ENCODE results near the gene IKZF2. TPM values are rescaled to one million over a fixed set of nuclear protein-coding genes. Genes with fewer than 3 reads are reported as not detected.

Gene IKZF2
- total RNA-seq, 3 donors from 2014 or later: 5.6 to 11.1 (median 8.6) TPM

DNA sequence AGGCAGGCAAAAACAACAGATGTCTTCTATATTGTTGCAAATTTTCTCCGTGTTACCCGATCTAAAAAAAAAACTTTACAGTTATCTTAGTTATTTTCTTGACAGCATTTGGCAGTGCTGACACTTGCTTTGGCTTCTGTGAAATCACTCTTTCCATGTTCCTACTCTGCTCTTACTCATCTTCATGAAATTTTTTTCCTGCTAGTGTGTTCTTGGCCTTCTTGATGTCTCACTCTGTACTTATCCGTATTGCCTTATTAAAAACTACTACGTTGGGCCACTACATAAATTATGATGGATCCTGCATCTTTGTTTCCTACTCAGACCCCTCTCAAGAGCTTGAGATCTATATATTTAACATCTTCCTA, 134.4 kb downstream of the IKZF2 start:
- TF ChIP-seq, protein P1, sequence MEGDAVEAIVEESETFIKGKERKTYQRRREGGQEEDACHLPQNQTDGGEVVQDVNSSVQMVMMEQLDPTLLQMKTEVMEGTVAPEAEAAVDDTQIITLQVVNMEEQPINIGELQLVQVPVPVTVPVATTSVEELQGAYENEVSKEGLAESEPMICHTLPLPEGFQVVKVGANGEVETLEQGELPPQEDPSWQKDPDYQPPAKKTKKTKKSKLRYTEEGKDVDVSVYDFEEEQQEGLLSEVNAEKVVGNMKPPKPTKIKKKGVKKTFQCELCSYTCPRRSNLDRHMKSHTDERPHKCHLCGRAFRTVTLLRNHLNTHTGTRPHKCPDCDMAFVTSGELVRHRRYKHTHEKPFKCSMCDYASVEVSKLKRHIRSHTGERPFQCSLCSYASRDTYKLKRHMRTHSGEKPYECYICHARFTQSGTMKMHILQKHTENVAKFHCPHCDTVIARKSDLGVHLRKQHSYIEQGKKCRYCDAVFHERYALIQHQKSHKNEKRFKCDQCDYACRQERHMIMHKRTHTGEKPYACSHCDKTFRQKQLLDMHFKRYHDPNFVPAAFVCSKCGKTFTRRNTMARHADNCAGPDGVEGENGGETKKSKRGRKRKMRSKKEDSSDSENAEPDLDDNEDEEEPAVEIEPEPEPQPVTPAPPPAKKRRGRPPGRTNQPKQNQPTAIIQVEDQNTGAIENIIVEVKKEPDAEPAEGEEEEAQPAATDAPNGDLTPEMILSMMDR (IDR thresholded peaks at IDR 0.05): no peak
- H3K4me1 ChIP-seq (ENCODE audit: low read depth): no peaks in the 10 kb centered on the region
- intact Hi-C loops (cut with DNase I, micrococcal nuclease): no loop called here
- DNase-seq (no peak), ATAC-seq (no peak)
- H3K9me3 ChIP-seq: no peaks in the 10 kb centered on the region
- H3K4me3 ChIP-seq: no peak overlapping the region
- no peaks in the 10 kb centered on the region for H3K36me3 ChIP-seq (ENCODE audit: low read depth)

DNA sequence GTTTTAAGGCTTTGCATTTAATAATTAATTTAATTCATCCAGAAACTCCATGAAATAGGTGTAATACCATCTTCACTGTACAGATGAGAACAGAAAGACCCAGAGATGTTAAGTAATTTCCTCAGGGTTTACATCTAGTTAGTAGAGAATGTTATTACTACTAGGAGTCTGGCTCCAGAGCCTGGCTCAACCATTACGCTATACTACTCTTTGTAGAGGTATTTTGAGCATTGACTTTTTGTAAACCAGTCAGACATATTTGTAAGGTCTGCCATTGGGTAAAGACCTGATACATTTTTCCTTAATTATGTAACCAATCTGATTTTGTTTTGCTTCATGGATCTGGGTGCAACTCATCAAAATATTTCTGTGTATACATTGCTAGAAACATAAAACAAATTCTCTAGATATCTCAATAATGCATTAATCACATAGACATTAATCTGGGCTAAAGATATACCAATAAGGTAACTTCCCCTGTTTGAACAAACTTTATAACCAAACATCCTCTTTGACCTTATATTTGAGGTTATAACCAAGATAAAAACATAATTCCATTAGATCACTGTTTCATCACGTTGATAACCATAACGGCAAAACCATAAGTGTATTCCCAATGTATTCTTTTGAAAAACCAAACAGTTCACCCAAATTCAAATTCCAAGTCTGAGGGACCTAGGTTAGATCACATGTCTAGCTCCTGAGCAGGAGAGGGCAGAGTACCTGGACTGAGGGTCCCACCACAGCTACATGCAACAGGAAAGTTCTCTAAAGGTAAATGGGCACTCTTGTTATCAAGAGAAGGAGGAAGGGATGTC, 135.0 kb downstream of the IKZF2 start:
- TF ChIP-seq, protein P1 (IDR thresholded peaks at IDR 0.05): no peak
- no peaks in the 10 kb centered on the region for H3K36me3 ChIP-seq (ENCODE audit: low read depth)
- no peak for ATAC-seq
- no peak overlapping the region for H3K4me3 ChIP-seq
- intact Hi-C loops (cut with DNase I, micrococcal nuclease): no loop called here
- no peaks in the 10 kb centered on the region for H3K4me1 ChIP-seq (ENCODE audit: low read depth)
- no peak for DNase-seq
- no peaks in the 10 kb centered on the region for H3K9me3 ChIP-seq

DNA sequence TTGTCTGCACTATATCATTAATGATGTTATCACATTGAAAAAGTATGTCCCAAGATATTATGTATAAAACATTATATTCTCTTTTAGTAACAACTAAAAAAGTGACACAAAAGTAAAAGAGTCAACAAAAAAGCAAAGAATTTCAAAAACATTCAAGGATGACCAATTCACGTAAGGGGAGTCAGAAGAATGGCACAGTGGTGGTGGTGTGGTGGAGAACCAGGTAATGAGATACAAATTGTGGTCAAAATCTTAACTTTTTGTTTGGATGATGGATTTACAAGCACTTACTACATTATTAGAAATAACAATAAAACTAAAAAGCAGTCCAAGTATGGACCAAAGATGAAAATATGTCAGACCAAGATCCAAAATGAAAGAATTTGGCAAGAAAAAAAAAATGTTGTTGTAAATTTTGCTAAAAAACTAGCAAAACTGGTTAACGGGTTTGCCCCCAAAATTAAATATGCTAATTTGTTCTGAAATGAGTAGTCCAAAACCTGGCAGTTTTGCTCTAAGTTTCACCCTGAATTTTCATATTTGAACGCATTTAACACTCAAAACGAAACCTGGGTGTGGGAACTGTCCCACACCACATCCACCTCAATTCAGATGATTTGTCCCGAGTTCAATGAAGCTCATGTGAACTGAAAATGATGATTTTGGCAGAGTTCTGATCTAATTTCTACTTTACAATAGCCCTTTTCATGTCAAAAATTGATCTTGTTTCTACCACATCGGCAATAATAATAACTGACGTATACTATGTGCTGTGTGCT, 135.8 kb downstream of the IKZF2 start:
- ATAC-seq: peak; percentile 26
- TF ChIP-seq, protein P1 (IDR thresholded peaks at IDR 0.05): no peak
- intact Hi-C loops (cut with DNase I, micrococcal nuclease): no loop called here
- H3K36me3 ChIP-seq (ENCODE audit: low read depth): no peaks in the 10 kb centered on the region
- no peaks in the 10 kb centered on the region for H3K9me3 ChIP-seq
- no peak overlapping the region for H3K4me3 ChIP-seq
- DNase-seq: no peak
- H3K4me1 ChIP-seq (ENCODE audit: low read depth): no peaks in the 10 kb centered on the region

DNA sequence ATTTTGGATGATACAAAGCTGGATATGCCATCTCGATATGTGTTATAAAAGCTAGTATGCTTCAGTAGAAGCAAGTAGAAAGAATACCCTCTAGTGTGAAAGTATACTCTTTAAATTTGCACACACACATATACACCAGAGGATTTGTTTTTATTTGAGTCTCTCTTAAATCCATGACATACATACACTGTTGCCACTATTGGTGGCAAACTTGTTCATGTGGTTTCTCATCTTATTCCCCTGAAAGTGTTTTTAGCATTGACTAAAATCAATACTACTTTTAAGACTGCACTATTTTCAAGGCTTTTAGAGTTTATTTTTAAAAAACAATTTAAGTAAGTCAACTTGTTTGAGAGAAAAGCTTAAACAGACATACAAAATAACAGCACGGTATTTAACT, 137.4 kb downstream of the IKZF2 start:
- ATAC-seq (no peak), DNase-seq (no peak)
- Histone ChIP-seq H3K36me3 (ENCODE audit: low read depth) (no peaks in the 10 kb centered on the region), H3K9me3 (no peaks in the 10 kb centered on the region), H3K4me3 (no peak overlapping the region), H3K4me1 (ENCODE audit: low read depth) (no peaks in the 10 kb centered on the region)
- TF ChIP-seq, protein P1 (IDR thresholded peaks at IDR 0.05): no peak
- intact Hi-C loops (cut with DNase I, micrococcal nuclease): no loop called here

DNA sequence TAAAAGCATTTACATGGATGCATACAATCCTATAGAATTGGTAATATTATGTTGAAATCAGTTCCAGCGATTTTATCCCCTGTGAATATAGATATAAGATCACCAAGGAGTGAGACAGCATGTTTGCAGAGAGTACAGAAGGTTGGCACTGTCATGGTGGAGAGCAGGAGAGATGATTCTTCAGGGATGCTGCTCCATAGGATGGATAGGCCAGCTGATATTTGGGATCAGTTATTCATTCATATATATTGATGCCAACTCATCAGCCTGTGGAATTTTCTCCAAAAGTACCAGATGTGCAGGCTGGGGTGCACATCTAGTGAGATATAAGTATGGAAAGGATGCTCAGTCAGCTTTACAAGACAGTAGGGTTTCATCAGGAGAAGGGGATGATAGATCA, 139.9 kb downstream of the IKZF2 start:
- TF ChIP-seq, protein P1 (IDR thresholded peaks at IDR 0.05): no peak
- H3K4me1 ChIP-seq (ENCODE audit: low read depth): no peaks in the 10 kb centered on the region
- ATAC-seq (no peak), DNase-seq (no peak)
- intact Hi-C loops (cut with DNase I, micrococcal nuclease): no loop called here
- H3K36me3 ChIP-seq (ENCODE audit: low read depth): no peaks in the 10 kb centered on the region
- no peaks in the 10 kb centered on the region for H3K9me3 ChIP-seq
- H3K4me3 ChIP-seq: no peak overlapping the region
